ENCODE data around the gene MCTP2. TPM values are rescaled to one million over a fixed set of nuclear protein-coding genes. Genes with fewer than 3 reads are reported as not detected.

Gene MCTP2
- total and polyA plus RNA-seq, 10 donors, result 5.6 to 205 (median 107) TPM

DNA sequence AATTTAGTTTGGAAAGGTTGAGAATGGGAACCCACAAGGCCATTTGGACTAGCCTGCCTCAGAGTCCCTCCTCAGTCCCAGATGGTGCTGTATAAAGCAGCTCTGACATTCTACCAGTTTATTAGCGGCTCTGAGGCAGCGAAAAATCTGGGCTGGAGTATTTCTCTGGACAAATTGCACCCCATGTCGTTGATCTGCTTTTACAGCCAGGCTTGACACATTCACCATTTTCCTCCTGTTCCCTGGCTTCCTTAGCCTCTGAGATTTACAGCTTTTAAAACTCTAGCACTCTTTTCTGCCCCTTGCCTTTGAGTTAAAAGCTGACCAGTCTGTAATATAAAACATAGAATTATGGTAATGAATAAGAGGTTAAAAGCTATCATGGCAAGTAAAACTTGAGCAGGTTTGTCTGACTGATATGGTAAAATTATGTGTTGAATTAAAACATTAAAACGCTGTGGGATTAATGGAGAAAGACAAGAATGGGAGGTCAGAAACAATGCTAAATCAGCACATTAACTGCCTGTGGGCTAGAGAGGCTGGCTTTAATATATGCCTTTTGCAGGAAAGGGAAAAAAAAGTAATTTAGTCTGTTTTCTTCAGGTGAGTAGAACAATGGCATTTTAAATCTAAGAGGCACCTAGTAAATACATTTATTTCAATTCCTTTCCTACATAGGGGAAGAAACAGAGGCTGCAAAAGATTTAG lies 131.2 kb downstream of the MCTP2 start:
- intact Hi-C loops (cut with DNase I; ENCODE audit: low total_unique reads), result no loop called here
- peaks cover 0 to 28% (median 1%) of the 10 kb centered on the region in 6 donors for H3K4me1 ChIP-seq
- peak overlapping the region in 6 of 8 donors; percentile 28 to 77 (median 53) for H3K27ac ChIP-seq
- TF ChIP-seq, protein P1, sequence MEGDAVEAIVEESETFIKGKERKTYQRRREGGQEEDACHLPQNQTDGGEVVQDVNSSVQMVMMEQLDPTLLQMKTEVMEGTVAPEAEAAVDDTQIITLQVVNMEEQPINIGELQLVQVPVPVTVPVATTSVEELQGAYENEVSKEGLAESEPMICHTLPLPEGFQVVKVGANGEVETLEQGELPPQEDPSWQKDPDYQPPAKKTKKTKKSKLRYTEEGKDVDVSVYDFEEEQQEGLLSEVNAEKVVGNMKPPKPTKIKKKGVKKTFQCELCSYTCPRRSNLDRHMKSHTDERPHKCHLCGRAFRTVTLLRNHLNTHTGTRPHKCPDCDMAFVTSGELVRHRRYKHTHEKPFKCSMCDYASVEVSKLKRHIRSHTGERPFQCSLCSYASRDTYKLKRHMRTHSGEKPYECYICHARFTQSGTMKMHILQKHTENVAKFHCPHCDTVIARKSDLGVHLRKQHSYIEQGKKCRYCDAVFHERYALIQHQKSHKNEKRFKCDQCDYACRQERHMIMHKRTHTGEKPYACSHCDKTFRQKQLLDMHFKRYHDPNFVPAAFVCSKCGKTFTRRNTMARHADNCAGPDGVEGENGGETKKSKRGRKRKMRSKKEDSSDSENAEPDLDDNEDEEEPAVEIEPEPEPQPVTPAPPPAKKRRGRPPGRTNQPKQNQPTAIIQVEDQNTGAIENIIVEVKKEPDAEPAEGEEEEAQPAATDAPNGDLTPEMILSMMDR (IDR thresholded peaks at IDR 0.05 in 8 of 11, conservative IDR thresholded peaks at IDR 0.05 in 3 of 11), result no peak
- H3K27me3 ChIP-seq (replicated peaks in 1 of 7), result no peaks in the 10 kb centered on the region
- peaks cover 0 to 74% (median 22%) of the 10 kb centered on the region in 6 donors for H3K36me3 ChIP-seq
- H3K4me3 ChIP-seq, result peak overlapping the region in 3 of 8 donors; percentile 1 to 7 (median 6)
- 68 to 88% (median 79%) methylated on average over 4 of the region's 4 CpGs for WGBS, 5 donors
- no peak for DNase-seq
- no peaks in the 10 kb centered on the region for H3K9me3 ChIP-seq

DNA sequence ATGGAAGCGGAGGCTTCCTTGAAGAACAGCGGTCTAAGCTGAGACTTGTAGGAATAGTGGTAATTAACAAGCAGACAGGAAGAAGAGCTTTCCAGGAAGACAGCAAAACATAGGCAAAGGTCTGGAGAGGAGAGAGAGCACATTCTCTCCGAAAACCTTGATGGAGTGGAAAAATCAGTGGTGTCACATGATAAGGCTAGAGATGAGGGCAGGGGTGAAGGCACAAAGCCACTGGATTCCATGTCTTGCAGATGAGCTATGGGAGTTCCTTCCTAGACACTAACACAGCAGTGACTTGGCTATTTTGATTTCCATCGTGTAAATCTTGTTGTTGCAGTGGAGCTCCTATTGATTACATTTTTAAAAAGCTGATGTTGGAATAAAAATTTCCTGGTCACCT lies 132.0 kb downstream of the MCTP2 start:
- 62 to 83% (median 77%) methylated on average over 4 of the region's 4 CpGs for WGBS, 5 donors
- Histone ChIP-seq H3K27ac (peak overlapping the region in 6 of 8 donors; percentile 28 to 77 (median 53)), H3K9me3 (no peaks in the 10 kb centered on the region), H3K4me1 (peaks cover 0 to 35% (median 1%) of the 10 kb centered on the region in 6 donors), H3K36me3 (peaks cover 0 to 74% (median 26%) of the 10 kb centered on the region in 6 donors), H3K27me3 (replicated peaks in 1 of 7) (no peaks in the 10 kb centered on the region), H3K4me3 (peak overlapping the region in 2 of 8 donors; percentile 6 to 7)
- TF ChIP-seq POLR2A (IDR thresholded peaks at IDR 0.05) (no peak), POLR2AphosphoS5 (IDR thresholded peaks at IDR 0.05) (peak in 1 of 3 donors; percentile 55)
- intact Hi-C loops (cut with DNase I; ENCODE audit: low total_unique reads), result no loop called here
- no peak for DNase-seq

DNA sequence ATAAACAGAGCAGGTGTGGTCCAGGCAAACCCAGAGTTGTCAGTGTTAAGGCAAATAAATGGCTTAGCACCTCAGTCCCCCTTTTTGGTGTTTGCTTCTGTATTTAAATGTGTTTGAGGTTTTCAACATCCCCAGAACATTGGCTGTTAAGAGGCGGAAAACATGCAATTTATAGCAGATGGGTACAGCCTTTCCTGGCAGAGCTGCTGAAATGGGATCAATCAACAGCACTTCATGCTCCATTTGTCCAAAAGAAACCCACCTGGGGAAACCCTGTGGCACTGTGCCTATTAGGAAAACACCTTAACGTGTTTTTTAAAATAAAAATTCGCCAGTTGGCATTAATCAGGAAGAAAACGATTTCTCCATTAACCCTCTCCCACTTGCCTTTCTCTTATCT lies 135.4 kb downstream of the MCTP2 start:
- 72 to 86% (median 76%) methylated on average over 4 of the region's 4 CpGs for WGBS, 5 donors
- TF ChIP-seq, protein P1 (IDR thresholded peaks at IDR 0.05 in 8 of 11, conservative IDR thresholded peaks at IDR 0.05 in 3 of 11), result no peak
- TF ChIP-seq POLR2AphosphoS5 (IDR thresholded peaks at IDR 0.05) (no peak), POLR2A (IDR thresholded peaks at IDR 0.05) (no peak)
- peak overlapping the region in 7 of 8 donors; percentile 10 to 68 (median 23) for H3K27ac ChIP-seq

DNA sequence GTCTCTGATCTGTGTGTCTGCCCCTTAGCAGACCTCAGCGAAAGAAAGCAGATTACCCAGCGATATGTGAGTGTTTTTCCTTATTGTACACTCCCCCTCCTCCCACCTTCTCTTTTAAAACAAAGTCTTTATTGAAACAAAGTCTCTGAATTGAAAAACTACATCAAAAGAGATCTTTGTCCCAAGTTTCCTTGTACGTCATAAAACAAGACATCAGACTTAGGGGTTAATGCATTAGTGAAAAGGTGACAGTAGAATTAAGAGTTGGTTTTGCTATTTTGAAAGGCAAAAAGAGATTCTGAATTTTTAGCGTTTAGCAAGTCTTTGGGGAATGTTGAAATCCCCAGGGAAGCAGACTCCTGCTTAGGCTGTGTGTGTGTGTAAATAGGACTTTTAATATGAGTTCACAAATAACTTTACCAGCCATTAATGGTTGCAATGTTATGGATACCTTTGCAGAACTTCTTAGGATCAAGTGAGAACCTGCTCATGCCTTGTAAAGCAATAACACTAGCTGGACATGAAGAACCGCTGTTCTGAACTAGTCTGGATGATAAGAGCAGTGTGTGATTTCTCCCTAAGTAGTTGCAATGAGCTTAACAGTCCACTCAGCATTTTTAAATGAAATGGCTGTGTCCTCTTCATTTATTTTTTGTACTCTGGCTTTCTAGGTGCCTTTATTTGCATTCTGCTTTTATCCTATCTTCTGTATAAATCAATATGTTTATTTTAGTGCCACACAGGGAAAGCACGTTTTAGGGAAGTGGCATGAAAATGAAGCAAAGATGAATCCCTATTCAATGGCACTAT lies 136.6 kb downstream of the MCTP2 start:
- Histone ChIP-seq H3K4me1 (peaks cover 0 to 44% (median 15%) of the 10 kb centered on the region in 6 donors), H3K27me3 (replicated peaks in 1 of 7) (no peaks in the 10 kb centered on the region), H3K36me3 (peaks cover 0 to 78% (median 37%) of the 10 kb centered on the region in 6 donors), H3K27ac (peak overlapping the region in 5 of 8 donors; percentile 22 to 68 (median 66)), H3K4me3 (no peak overlapping the region), H3K9me3 (no peaks in the 10 kb centered on the region)
- TF ChIP-seq POLR2AphosphoS5 (IDR thresholded peaks at IDR 0.05), result no peak
- intact Hi-C loops (cut with DNase I; ENCODE audit: low total_unique reads), result no loop called here
- DNase-seq, result no peak
- 70 to 81% (median 78%) methylated on average over 6 of the region's 6 CpGs for WGBS, 5 donors

More for the DNA sequence above, 135.4 kb downstream of the MCTP2 start:
- DNase-seq, result no peak
- H3K36me3 ChIP-seq, result peaks cover 0 to 74% (median 31%) of the 10 kb centered on the region in 6 donors
- H3K4me1 ChIP-seq, result peaks cover 0 to 40% (median 15%) of the 10 kb centered on the region in 6 donors
- no peak overlapping the region for H3K4me3 ChIP-seq
- intact Hi-C loops (cut with DNase I; ENCODE audit: low total_unique reads), result no loop called here
- no peaks in the 10 kb centered on the region for H3K9me3 ChIP-seq
- no peaks in the 10 kb centered on the region for H3K27me3 ChIP-seq (replicated peaks in 1 of 7)

Measured in spleen (tissue), 11 donors.